ENCODE measurements around the gene CCDC66. TPM values are rescaled to one million over a fixed set of nuclear protein-coding genes. Genes with fewer than 3 reads are reported as not detected.

CCDC66 gene
- total RNA-seq, result 10 to 100 TPM; 28.6 to 59.2 (median 32.7) TPM

GRCh38 chr3:56556908-56557830 is at the start of gene CCDC66:
TSS of gene CCDC66 (plus strand) at chr3:56557175. CDS start at chr3:56557243, 68 bp downstream.
- no peak for TF ChIP-seq CTCF (IDR thresholded peaks at IDR 0.05; ENCODE audit: low read depth)

- TF ChIP-seq CTCF (IDR thresholded peaks at IDR 0.05; ENCODE audit: low read depth), result no peak
These were observed 37.3 kb upstream of the CCDC66 start for GRCh38 chr3:56519641-56520040.

GRCh38 chr3:56522374-56522773 is 34.6 kb upstream of the CCDC66 start:
- TF ChIP-seq CTCF (IDR thresholded peaks at IDR 0.05; ENCODE audit: low read depth), result no peak

GRCh38 chr3:56525291-56525690 is 31.7 kb upstream of the CCDC66 start:
- TF ChIP-seq CTCF (IDR thresholded peaks at IDR 0.05; ENCODE audit: low read depth), result no peak

GRCh38 chr3:56536735-56537134 is 20.2 kb upstream of the CCDC66 start:
- TF ChIP-seq CTCF (IDR thresholded peaks at IDR 0.05; ENCODE audit: low read depth), result no peak

- no peak for TF ChIP-seq CTCF (IDR thresholded peaks at IDR 0.05; ENCODE audit: low read depth)
These were observed 9.5 kb upstream of the CCDC66 start for GRCh38 chr3:56547486-56547885.

- no peak for TF ChIP-seq CTCF (IDR thresholded peaks at IDR 0.05; ENCODE audit: low read depth)
These were observed 826 bp downstream of the CCDC66 start for GRCh38 chr3:56557831-56558170.

Data from subcutaneous adipose tissue (tissue), 4 donors.